Endometrium (tissue), 2 donors: ENCODE data around the gene CRTC1.

Source experiments
- FAIRE-seq: peaks from 2 replicates; lab custom pipeline; 2012; peaks lifted over from hg19 to GRCh38; lab: Jason Lieb, UNC
- donor health status: control.
- donor health status: control.

CRTC1 gene

DNA sequence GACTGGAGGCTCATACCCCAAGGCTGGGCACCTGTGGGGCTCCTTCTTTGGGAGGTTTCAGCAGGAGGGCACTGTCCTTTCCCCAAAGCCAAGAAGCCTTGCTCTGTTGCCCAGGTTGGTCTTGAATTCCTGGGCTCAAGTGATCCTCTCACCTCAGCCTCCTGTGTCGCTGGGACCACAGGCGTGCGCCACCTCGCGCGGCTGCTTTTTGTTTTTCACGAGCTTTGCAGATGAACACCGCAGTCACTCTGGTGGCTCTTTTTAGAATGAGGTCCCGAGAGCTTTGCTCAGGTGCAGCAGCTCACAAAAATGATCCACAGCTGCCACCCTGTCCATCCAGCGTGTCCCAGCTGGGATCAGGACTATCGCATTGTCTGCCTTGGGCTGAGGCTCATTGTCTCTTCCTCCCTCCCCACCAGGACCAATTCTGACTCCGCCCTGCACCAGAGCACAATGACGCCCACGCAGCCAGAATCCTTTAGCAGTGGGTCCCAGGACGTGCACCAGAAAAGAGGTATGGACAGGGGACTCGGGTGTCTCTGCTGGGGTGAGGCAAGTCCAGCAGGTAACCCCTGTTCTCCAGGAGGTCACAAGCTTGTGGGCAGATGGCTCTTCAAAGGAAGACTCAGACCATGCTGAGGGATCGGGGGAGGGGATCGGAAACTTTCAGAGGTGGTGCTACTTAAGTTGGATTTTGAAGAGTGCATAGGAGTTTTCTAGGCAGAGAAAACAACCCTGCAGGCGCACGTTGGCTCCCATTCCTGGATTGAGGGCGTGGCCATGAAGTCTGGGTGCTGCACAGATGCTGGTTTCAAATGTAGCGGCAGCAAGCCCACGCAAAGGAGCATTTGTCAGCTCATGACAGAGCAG lies 66.1 kb downstream of the CRTC1 start:
- FAIRE-seq = no peak

DNA sequence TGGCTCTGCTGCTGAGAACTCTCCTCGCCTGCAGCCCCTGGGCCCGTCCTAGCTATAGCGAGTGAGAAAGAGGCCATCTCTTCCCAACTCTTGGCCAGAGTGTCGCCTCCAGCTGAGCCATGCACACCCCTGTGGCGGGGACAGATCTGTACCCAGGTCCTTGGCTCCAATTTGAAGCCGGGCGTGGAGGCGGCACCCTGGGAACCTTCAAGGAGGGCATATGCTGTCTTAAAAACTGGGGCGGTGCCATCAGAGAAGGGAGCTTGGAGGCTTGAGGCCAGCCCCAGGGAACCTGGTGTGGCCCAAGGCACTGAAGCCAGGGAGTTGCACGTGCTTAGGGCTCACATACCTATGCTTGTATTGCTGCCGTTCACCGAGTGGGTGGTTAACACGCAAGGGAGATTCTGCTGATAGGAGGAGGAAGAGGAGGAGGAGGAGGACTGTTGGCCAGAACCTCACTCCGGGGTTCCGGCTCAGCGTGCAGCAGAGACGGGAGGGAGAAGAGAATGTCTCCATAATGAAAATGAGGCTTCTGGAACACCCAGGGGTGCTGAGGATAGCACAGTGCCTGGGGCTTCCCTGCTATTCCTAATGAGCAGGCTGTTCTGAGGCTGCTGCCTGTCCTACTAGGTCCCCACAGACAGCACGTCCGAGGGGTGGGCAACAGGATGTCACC lies 67.0 kb downstream of the CRTC1 start:
- no peak for FAIRE-seq

DNA sequence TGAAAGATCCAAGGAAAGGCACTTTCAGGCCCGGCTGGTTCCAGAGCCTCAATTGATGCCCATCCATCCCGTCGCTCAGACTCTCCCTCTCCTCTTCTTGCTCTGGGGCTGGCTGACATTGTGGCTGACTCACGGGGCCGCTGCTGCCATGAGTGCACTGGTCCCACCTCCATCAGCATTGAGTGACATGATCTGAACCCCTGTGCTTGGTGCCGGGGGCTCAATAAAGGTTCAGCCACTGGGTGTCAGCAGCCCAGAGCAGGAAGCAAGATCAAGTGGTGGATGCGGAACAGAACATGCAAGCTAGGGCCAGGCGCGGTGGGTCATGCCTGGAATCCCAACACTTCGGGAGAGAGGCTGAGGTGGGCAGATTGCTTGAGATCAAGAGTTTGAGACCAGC lies 68.1 kb downstream of the CRTC1 start:
- no peak for FAIRE-seq

DNA sequence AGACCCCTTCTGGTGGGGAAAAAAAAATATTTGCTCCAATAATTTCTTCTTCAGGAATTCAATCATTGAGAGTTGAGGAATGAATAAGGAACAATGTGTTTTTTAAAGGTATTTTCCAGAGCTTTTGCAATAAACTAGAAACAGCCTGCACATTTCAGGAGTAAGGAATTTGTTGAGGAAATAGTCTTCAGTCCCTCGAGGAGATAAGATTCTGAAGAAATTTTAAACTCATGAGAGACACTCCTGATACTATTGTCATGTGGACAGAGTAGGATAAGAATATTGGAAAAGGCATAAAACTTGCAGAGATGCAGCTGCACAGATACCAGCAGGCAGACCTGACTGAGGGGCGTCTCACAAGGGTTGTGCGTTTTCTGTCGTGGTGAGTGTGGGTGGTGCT lies 71.0 kb downstream of the CRTC1 start:
- no peak for FAIRE-seq

DNA sequence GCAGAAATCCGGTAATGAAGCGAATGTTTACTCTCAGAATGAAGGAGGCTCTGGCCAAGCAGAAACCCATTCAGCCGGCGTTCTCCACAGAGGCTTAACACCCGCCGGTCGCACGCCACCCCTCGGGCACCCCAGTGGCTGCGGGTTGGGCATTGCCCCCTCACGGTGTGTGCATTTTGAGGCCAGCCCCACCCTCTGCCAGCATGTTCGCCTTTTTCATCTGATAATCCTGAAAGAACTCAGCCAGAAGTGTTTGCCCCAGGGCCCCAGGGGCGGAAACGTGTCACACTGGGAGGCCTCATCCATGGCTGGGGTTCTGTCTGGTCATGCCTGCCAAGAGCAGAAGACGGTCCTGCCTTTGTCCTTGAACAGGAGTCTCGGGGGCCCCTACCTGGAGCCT lies 73.4 kb downstream of the CRTC1 start:
- no peak for FAIRE-seq

DNA sequence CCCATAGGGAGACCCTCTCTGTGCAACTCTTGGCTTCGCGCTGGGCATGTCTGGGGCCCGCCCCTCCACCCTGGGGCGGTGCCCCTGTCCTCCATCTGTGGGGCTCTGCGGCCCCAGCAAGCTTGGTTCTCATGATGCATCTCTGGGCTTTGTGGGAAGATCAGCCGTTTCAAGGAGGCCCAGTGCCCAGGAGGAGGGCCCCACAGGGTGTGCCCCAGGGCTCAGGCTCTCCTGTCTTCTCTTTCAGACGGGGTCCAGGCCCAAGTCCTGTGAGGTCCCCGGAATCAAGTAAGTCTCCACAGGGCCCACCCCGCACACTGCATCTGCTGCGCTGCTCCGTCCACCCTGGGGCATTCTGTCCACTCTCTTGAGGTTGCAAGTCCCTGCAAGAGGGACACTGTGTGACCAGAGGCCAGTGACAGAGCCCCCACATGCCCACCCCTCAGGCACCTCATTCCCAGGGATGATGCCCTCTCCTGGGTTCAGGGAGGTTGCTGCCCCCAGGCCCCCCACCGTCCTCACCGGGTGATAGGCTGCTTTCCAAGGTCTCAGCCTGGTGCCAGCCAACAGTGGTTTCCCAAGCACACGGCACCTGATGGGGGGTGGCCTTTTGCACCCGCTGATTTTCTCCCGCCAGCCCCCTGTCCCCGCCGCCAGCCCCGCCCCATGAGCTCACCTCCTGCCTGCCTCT lies 76.0 kb downstream of the CRTC1 start:
- no peak for FAIRE-seq

DNA sequence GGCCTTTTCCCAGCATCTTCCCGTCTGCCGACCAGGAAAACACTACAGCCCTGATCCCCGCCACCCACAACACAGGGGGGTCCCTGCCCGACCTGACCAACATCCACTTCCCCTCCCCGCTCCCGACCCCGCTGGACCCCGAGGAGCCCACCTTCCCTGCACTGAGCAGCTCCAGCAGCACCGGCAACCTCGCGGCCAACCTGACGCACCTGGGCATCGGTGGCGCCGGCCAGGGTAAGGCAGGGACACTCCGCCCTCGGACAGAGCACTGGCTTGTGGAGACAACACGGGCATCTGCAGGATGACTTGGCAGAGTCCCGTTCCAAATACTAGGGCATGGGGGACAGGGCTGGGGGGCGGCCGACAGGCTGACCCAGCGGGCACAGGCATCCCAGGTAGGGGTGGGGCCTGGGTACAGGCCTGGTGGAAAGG lies 76.5 kb downstream of the CRTC1 start:
- FAIRE-seq = no peak

DNA sequence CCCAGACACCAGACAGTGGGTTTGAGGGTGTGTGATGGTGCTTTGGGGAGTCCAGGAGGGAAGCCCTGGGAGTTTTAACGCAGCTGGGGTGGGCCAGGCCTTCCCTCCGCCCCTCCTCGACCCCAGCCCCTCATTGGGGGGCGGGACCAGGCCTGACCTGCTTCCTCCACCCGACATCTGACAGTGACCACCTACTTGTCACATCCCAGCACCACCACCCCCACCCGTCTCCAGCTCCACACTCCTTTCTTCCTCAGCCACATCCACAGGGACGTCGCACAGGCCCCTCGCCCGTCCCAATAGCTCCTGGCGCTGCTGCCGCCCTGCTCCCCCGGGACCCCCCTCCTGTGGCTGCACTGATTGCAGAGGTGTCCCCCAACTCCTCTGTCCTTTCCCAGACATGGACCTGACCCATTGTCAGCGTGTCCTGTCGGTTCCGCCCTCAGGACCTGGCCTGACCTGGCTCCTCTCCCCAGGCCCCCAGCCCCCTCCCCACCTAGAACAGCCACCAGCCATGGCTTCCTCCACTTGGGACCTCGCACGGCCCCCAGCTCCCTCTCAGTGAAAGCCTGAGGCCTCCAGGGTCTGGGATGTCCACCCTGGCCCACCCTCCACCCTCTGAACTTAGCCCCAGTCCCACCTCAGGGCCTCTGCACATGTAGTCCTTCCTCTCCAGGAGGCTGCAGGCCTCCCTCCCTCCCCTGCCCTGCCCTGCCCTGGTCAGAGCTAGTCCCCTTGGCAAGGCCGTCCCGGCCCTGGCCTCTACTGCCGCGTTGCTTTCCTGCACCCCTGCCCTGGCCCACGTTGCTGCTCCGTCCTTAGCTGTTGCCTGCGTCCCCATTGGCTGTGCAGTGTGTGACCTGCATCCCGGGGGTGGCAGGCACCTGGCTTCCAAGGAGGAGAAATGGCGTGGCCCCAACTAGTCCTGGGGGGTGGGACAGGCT lies 77.2 kb downstream of the CRTC1 start:
- no peak for FAIRE-seq

DNA sequence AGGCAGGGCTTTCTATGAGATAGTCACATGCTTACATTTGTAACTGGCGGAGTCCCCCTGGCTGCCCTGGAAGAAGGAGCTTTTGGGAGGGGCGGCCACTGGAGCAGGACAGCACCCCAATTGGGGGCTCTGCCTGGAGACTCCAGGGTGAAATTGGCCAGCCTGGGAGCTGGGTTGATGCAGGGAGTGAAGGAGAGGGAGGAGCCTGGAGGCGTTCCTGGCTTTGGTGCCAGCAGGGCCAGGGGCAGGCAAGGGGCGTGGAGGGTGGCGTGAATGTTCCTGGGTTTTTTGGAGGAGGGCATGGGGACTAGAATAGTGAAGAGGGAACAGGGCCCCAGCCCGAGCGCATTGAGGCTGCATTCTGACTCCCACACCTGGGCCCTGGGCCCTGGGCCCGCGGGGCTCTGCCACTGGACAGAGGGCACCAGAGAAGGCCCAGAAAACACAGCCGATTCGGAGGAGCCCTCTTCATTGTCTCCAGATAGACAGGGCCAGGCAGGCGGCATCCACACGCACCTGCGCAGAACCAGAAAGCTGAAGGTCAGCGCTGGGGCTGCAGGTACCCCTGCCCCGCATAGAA lies 78.1 kb downstream of the CRTC1 start:
- FAIRE-seq = no peak

DNA sequence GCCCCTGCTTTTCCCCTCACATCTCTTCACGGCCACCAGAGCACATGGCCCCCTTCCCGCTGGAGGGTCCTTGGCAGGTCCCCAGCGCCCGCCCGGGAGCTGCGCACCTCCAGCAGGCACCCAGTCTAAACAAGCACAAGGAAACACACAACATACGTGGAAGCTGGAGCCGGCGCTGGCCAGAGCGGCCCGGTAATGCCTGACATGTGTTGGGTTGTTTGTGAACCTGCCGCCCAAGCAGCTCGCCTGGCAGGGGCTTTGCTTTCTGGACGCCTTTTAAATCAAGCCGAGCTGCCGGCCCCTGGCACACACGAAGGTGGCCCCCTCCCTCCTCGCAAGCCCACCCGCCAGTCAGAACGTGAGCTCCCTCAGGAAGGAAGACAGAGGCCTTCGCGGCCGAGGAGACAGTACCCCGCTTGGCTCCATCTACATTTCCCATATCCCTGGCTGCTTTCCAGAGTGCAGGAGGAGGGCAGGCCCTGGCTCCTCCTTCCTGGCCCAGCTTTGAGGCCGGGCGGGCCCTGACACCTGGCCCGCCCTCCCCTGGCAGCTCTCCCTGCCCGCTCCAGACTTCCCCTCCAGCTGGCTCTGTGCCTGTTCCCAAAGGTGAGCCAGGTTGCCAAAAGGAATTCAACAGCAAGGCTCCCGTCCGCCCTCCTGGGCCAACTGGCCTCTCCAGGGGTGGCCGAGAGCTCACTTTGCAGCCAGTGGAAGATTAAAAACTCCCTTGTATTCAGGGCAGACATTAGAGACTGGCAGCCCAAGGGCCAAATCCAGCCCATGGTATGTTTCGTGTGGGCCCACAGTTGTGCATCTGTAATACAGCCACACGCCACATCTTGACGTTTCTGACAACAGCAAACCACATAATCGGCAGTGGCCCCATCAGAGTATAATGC lies 78.9 kb downstream of the CRTC1 start:
- no peak for FAIRE-seq

DNA sequence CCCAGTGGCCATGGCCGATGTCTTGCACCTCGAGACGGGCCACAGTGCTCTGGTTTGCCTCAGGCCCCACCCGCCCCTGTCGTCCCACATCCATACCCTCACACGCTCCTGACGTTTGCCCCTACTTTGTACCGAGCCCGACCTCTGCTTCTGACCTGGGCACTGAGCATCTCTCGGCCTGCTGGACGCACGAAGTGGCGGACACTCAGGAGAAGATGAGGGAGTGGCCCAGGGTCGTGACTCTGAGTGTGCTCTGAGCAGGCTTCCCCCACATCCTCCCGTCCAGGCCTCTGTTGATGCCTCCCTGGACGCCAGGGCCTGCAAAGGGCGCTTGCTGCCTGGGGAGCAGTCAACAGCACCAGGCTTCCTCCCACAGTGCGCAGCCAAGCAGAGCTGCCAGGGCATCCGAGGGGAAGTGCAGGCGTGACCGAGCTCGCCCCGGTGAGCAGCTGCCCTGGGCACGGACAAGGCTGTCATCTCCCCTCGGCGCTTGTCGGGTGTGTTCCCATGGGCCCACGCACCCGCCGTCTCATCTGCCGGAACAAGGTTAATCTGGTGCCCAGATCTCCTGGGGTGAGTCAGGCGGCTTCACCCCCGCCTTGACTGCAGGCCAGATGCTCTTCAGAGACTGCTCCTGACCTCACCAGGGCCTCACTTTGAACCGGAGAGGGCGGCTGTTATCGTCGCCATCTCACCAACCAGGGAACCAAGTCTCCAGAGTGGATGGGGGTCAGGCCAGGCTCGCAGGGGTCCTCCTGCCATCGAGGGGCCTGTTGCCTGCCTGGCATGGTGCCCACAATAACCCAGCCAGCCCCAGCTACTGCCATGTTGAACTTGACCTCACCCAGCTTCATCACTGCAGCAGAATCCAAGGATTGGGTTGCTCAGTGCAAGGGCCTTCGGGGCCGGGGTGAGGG lies 80.5 kb downstream of the CRTC1 start:
- FAIRE-seq = no peak

DNA sequence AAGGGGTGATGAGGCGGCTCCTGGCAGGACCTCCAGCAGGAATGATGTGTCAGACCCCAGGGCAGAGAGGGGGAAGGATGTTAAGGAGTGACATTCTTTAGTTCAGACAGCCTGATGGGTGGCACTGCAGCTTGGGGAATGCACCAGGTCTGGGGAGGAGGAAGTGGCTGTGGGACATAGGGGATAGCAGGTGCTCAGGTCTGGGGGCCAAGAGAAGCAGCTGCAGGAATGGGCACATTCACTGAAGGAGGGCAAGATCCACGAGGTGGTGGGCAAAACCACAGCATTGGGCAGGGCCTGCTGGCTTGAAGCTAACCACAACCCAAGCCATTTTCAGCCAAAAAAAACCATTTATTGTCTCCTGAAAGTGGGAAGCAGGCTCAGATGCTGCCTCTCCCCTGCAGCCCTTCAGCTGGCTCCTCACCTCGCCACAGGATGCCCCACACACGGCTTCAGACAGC lies 81.1 kb downstream of the CRTC1 start:
- no peak for FAIRE-seq

DNA sequence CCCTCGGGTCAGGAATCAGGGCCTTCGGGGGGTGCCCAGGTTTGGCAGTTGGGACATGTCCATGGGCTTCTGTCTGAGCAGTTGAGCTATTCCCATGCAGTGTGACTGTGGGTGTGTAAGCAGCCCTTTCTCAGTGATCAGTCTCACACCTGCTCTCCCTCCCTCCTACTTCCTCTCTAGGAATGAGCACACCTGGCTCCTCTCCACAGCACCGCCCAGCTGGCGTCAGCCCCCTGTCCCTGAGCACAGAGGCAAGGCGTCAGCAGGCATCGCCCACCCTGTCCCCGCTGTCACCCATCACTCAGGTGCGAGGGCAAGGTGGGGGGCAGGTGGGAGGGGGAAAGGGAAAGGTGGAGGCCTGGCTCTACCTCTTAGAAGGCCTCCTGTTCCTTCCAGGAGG lies 81.7 kb downstream of the CRTC1 start:
- no peak for FAIRE-seq

DNA sequence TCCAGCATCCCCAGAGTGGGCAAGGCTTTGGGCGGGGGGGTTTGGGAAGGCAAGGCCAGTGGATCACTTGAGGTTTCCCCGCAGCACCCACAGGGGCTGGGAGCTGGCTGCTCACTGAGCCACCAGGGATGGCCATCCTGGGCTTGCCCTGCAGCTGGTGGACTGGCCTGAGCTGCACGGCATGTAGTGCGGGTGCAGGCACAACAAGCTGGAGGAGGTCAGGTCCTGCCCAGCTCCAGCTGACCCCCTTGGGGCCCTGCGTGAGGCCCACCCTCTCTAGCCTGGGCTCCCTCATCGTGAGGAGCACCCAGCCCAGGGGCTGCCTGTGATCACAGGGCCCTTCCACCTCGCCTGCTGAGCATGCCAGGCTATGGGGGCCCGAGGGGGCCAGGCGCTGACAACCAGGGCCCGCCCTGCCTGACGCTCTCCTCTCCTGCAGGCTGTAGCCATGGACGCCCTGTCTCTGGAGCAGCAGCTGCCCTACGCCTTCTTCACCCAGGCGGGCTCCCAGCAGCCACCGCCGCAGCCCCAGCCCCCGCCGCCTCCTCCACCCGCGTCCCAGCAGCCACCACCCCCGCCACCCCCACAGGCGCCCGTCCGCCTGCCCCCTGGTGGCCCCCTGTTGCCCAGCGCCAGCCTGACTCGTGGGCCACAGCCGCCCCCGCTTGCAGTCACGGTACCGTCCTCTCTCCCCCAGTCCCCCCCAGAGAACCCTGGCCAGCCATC lies 84.7 kb downstream of the CRTC1 start:
- FAIRE-seq = no peak

DNA sequence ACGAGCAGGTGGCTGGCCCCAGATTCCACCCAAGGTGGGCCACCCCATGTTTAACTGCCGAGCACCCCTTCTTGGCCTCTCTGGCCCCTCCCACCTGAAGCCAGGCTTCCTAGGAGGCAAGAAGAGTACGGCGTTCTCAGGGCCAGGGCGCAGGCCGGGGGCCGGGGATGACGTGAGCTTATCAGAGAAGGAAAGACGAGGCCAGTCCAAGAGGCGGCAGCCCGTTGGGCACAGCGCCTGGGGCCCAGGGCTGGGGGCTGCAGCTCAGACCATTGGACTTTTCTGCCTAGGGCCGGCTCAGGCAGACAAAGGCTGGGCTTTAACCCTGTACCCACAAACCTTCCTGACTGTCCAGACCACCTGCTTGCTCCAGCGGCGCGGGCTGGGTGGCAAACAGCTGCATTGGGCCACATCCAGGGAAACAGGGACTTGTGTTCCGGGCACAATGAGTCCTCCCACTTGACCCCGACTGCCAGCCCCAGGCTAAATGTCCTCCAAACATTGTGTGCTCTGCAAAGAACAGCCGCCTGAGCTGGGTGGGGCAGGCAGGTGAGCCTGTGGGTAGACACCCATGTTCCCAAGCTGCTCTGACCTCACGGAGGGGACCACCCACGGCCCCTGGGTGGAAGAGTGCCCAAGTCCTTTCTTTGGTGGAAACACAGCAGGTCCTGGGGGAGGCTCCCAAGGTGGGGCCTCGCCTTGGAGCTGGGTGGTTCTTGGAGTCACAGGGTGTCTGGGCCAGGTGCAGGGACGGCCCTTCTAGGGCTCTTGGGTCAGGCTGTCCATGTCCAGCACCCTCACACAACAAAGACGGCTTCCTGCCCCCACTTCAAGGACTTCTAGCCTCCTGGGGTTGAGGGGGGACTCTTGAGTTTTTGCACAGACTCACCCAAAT lies 85.8 kb downstream of the CRTC1 start:
- no peak for FAIRE-seq

DNA sequence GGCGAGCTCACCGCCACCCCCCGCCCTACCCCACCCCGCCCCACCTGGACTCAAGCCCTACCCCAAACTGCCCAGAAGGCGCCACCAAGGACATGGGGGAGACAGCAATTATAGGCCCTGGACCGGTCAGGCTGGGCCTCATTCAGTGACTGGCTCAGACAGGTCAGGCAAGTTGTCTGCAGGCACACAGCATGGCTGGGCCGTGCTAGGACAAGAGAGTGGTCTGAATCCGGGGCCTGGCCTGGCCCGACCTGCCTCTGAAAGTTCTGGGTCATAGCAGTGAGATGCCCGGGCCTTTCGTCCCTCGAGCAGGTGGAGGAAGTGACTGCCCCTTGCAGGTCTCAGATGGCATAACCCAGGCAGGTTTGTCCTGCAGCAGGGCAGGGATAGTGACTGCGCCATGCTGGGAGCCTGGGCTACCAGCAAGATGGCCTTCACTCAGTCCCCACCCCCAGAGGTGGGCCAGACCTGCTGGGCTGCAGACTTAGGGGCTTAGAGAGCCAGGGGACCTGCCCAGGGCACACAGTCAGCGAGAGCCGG lies 86.6 kb downstream of the CRTC1 start:
- no peak for FAIRE-seq

DNA sequence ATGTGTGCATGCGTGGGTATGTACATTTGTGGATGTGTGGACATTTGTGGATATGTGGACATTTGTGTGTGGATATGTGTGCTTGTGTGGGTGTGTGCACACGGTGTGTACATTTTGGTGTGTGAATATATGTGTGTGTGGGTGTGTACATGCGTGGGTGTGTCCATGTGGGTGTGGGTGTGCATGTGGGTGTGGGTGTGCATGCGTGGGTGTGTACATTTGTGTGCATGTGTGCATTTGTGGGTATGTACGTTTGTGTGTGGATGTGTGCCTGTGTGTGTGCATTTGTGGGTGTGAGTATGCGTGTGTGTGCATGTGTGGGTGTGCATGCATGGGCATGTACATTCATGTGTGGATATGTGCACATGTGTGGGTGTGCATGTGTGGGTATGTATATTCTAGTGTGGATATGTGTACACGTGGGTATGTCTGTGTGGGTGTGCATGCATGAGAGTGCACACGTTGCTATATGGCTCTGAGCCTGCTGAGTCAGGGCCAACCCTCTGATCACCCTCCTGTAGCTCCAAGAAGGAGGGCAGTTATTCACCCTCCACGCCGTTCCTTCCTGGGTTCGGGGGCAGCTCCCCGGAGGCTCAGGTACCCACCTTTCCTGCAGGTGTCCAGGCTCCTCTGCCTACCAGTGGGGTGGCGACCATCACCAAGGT lies 87.3 kb downstream of the CRTC1 start:
- FAIRE-seq = no peak
